GM13977 (cell line): ENCODE data around the gene CDH19.

Experiments
- DNase-seq: peaks from one replicate; pipeline ENCODE4 v3.0.0; 2012; ENCODE audit warnings: low spot score
- in situ Hi-C: fragments of 300-500 bp; cut with MboI; formaldehyde crosslinking; loops from one replicate; pipeline ENCODE4 v1.12.0; 2022; ENCODE audit warnings: low sequenced_read_pairs, low pct_unique_long_range_greater_than_20kb, mixed read lengths, inconsistent platforms; ENCODE audit not compliant: unreplicated experiment
- TF ChIP-seq, protein P1 (sequence below): IDR thresholded peaks from 2 replicates; pipeline ENCODE4 v1.5.1; 2012; ENCODE audit warnings: mild to moderate bottlenecking, control low read depth; ENCODE audit not compliant: insufficient read depth; ENCODE audit errors: extremely low read depth, missing control alignments

CDH19 gene

DNA sequence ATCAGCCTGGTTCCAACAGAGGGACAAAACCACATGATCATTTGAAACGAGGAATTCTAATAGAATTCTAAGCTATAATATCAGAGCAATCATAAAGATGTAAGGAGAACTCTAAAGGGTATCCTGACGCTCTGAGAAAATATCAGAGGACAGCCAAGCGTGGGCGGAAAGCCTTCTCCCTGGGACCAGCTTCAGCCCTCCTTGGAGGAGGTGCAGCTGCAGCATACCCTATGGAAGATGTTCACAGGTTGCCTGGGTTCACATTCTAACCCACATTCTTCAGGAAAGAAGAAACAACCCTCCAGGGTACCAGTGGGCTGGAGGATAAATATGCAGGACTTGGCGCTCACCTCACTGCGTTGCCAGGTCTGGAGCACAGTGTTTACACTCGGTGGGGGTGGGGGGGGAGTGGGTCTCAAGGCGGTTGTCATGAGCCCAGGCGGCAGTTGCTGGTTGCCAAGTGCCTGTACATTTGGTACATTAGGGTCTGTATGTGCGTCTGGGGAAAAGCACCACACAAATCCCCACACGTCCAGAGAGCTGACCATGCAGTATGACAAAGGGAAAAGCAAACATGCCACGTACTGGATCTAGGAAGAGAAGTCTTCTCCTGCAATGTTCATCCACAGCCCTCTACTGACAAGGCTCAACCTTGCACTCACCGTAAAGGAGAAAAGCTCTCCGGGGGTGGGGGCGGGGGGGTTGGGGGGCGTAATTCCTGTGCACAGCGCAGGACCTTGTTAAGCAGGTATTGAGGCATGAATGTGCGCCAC is 80.5 kb downstream of the CDH19 start:
- in situ Hi-C loops, result no loop called here
- DNase-seq, result no peak
- TF ChIP-seq, protein P1, sequence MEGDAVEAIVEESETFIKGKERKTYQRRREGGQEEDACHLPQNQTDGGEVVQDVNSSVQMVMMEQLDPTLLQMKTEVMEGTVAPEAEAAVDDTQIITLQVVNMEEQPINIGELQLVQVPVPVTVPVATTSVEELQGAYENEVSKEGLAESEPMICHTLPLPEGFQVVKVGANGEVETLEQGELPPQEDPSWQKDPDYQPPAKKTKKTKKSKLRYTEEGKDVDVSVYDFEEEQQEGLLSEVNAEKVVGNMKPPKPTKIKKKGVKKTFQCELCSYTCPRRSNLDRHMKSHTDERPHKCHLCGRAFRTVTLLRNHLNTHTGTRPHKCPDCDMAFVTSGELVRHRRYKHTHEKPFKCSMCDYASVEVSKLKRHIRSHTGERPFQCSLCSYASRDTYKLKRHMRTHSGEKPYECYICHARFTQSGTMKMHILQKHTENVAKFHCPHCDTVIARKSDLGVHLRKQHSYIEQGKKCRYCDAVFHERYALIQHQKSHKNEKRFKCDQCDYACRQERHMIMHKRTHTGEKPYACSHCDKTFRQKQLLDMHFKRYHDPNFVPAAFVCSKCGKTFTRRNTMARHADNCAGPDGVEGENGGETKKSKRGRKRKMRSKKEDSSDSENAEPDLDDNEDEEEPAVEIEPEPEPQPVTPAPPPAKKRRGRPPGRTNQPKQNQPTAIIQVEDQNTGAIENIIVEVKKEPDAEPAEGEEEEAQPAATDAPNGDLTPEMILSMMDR, result no peak

DNA sequence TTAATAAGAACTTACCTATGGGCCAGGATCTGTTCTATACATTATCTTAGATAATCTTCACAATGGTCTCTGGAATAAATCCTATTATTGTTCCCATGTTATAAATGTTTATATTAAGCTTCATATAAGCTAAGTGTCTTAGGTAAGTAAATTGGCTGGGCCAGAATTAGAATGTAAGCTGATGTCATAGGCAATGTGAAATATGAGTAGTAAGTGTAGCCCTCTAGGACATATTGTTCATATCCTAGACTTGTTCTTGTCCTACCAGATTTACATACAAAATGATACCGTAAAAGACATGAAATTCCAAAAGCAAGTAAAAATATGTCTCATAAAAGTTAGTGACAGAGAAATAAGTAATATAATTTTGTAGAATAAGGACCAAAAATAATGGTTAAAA is 89.9 kb downstream of the CDH19 start:
- in situ Hi-C loops, result no loop called here
- no peak for DNase-seq
- TF ChIP-seq, protein P1, result no peak

DNA sequence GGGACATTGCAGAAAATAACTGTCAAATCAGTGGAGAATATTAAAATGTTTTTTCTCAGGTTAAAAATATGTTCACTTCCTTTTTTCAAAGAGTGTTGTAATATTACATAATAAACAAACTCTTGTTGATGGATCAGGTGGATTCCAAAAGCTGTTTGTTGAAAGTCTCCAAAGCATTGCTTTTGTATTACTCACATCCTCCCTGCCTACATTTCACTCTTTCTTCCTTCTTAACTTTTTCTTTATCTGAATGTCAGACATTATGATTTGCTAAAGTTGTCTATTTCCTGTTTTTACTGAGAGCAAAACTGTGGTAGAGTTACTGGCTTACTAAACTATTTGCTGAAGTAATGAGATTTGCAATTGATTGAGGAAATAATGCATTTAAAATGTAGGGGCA is 92.1 kb downstream of the CDH19 start:
- TF ChIP-seq, protein P1, result no peak
- in situ Hi-C loops, result no loop called here
- no peak for DNase-seq

DNA sequence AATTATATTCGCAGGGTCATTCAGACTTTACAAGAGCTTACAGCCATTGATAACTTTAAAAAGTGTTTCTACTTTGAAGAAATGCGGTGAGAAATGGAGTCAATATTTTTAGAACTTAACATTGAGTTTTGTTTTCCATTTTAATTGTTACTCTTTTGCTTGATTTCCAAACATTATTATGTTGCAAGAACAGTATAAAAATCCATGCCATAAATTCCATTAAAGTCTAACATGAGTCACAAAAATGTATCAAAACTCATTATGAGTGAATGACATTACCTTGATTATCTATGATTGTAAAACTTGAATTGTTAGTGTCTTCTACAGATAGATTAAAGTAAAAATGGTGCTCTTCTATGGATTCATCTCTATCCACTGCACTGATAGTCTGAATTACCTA is 92.6 kb downstream of the CDH19 start:
- DNase-seq, result no peak
- in situ Hi-C loops, result no loop called here
- TF ChIP-seq, protein P1, result no peak

DNA sequence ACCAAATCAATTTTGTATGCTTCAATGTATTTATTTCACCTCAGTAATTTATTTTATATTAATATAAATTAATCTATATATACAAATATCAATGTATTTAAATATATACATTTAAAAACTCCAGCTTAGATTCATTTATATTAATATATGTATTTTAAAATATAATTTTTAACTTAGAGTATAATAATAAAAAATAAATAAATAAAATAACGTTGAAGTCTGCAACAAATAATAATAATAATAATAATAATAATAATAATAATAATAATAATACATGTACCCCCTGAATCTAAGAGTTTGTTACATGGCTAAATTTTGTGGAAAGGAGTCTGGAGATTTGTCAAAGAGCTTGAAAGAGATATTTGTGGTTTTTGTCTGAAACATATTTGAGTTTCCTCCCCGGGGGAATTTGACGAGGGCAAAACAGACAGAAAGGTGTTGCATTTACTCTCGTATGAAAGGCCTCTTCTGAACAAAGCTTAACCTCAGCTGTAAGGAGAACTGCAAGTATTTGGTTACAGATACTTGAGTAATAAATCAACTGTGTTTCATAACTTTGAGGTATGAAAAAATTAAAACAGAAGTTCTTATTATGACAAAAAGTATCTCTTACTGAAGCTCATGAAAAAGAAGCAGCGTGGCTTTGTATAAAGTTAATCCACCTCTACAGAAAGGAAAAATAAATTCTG is 93.4 kb downstream of the CDH19 start:
- in situ Hi-C loops, result no loop called here
- TF ChIP-seq, protein P1, result no peak
- DNase-seq, result no peak

DNA sequence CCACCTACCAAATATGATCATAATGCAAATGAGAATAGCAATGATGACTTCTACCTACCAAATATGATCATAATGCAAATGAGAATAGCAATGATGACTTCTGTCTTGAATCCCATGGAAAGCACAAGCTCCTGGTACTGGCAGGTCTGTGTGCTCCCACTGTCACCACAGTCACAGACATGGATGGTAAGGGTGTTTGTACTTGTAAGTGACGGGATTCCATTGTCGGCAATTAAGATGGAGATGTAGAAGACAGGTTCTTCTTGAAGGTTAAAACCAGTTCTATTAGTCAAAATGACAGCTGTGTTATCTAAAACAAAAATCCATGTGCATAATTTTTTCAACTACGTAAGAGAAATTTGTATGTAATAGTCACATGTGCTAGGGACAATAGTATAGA is 95.0 kb downstream of the CDH19 start:
- in situ Hi-C loops, result no loop called here
- DNase-seq, result no peak
- TF ChIP-seq, protein P1, result no peak
